HG03108 (cell line): ENCODE measurements around the gene DUS4L.
"Not testable (repeated sequence)": the region's sequence is repeated elsewhere in the genome, so short reads cannot be mapped to it uniquely, and the experiment has no call there.

ENCODE experiments used
- ATAC-seq: cut with Tn5 transposase; IDR thresholded peaks from one replicate; pipeline ENCODE4 v1.9.1; 2021; ENCODE audit warnings: moderate library complexity; ENCODE audit not compliant: unreplicated experiment

DUS4L gene, protein sequence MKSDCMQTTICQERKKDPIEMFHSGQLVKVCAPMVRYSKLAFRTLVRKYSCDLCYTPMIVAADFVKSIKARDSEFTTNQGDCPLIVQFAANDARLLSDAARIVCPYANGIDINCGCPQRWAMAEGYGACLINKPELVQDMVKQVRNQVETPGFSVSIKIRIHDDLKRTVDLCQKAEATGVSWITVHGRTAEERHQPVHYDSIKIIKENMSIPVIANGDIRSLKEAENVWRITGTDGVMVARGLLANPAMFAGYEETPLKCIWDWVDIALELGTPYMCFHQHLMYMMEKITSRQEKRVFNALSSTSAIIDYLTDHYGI

GRCh38 chr7:107563775-107564552, at the start of gene DUS4L, which contains the start of gene COG5:
Gene DUS4L, plus strand, starts transcription at chr7:107563971. Its CDS starts 3,100 bp downstream, at chr7:107567071.
Gene COG5, minus strand, starts transcription at chr7:107563920. Its CDS starts 24 bp downstream, at chr7:107563896.
- peak; percentile 94 for ATAC-seq

GRCh38 chr7:107526672-107527071, 37.1 kb upstream of the DUS4L start:
- no peak for ATAC-seq

GRCh38 chr7:107527196-107527595, 36.6 kb upstream of the DUS4L start:
- no peak for ATAC-seq

DNA sequence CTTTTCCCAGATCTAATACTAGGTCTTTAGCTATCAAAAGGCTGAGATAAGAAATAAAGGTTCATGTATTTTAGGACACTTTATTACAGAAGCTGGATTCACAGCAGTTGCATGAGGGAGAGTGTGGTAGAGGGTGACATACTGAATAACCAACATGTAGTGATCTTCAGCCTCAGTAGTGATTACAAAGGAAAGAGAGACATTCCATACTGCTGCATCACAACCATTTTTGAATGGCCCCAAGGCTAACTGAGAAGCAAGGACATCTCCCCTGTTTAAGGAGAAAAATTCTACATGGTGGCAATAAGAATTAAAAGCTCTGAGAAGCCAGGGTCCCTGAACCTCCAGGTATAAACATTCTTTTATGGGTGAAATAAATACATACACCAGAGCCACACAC, 35.3 kb upstream of the DUS4L start:
- no peak for ATAC-seq

DNA sequence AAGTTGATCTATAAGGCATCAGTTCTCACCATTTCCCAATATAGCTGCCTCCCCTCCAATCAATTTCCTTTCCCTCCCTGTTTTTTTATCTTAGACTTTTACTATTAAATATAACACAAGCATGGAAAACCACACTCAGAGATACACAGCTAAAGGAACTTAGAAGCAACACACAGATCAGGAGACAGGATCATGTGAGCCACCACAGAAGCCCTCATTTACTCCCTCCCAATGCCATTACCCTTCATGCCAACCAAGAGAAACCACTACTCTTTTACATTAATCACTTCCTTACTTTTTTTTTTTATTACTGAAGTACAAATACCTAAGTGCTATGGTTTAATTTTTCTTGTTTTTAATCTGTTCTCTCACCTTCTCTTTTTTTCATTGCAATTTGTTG, 33.0 kb upstream of the DUS4L start:
- ATAC-seq, result no peak

- ATAC-seq, result no peak
Measured at GRCh38 chr7:107534139-107534538, 29.6 kb upstream of the DUS4L start.

DNA sequence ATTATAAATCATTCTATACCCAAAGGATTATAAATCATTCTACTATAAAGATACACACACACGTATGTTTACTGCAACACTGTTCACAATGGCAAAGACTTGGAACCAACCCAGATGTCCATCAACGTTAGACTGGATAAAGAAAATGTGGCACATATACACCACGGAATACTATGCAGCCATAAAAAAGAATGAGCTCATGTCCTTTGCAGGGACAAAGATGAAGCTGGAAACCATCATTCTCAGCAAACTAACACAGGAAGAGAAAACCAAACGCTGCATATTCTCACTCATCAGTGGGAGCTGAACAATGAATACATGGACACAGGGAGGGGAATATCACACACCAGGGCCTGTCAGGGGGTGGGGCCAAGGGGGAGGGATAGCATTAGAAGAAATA, 26.5 kb upstream of the DUS4L start:
- ATAC-seq, result not testable (repeated sequence)

DNA sequence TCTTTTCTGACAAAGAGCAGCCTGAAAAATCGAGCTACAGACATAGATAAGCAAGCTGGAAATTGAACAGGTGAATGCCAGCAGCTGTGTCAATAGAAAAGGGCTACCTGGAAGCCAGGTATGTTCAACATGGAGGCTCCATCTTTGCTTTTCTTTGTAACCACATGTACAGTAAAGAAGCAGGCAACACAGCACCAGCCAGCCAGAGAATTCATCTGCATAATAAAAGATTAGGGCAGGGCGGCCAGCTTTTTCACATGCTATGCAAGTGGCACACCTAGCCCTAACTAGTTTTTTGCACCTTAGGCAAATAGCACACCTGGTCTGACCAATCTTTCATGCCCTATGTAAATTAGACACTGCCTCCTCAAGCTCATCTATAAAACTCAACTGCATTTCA, 25.8 kb upstream of the DUS4L start:
- ATAC-seq, result no peak

- ATAC-seq, result no peak
Measured at GRCh38 chr7:107543338-107543993, 20.3 kb upstream of the DUS4L start.

DNA sequence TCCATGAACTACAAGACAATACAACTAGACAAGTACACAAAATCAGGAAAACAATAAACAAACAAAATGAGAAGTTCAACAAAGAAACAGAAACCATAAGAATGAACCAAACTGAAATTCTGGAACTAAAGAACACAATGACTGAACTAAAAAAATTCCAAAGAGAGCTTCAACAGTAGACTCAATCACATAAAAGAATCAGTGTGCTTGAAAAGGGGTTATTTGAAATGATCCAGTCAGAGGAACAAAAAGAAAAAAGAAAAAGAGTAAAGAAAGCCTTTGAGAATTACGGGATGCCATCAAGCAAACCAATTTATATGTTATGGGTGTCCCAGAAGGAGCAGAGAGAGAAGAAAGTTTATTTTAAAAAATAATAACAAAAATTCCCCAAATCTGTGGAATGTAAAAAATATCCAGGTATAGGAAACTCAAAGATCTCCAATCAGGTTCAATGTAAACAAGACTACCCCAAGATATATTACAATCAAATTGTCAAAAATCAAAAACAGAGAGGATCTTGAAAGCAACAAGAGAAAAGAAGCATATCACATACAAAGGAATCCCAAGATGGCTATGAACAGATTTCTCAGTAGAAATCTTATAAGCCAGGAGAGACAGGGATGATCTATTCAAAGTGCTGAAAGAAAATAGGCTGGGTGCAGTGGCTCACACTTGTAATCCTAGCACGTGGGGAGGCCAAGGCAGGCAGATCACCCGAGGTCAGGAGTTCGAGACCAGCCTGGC, 18.8 kb upstream of the DUS4L start:
- ATAC-seq, result no peak

GRCh38 chr7:107551936-107552335, 11.8 kb upstream of the DUS4L start:
- ATAC-seq, result no peak

DNA sequence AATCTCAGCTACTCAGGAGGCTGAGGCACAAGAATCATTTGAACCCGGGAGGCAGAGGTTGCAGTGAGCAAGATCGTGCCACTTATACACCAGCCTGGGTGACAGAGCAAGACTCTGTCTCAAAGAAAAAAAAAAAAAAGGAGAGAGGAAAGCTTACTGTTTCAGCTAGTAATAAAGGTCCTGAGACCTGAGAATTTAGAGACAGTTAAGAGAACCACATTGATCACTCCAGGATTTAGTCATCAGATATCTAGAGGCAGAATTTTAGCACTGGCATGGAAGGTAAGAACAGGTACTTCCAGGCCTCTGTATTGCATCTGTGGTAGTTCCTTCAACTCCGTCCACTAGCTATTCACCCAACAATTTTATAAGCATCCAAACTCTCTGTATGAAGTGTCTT, 7.9 kb upstream of the DUS4L start:
- no peak for ATAC-seq

GRCh38 chr7:107559864-107560263, 3.9 kb upstream of the DUS4L start:
- no peak for ATAC-seq

DNA sequence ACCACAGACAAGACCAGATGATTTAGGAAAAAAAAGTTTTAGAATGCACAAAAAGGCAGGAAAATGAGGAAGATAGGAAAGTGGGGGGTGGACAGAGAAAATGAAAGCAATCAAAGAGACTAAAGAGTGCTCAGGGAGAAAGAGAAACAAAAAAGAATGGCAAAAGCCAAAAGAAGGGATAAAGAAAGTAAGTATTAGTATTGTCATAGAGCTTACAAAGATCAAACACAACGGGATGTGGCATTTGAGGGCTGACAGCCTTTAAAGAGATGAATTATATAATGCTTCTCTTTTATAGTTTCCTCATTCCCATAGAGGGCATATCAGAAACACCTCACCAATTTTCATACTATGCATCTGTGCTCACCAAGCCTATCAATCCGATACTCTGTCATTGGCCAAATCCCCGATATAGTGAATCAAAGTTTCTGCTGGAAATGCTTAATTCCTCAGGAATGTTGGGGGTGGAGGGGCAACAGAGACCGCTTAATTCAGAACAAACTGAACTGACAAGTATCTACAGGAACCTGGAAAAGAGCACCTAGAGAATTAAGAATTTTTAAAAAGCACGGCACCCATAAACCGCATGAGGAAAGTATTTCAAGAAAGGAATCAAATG, 2.8 kb upstream of the DUS4L start:
- no peak for ATAC-seq

GRCh38 chr7:107563081-107563774, 543 bp upstream of the DUS4L start:
- peak; percentile 38 for ATAC-seq

DNA sequence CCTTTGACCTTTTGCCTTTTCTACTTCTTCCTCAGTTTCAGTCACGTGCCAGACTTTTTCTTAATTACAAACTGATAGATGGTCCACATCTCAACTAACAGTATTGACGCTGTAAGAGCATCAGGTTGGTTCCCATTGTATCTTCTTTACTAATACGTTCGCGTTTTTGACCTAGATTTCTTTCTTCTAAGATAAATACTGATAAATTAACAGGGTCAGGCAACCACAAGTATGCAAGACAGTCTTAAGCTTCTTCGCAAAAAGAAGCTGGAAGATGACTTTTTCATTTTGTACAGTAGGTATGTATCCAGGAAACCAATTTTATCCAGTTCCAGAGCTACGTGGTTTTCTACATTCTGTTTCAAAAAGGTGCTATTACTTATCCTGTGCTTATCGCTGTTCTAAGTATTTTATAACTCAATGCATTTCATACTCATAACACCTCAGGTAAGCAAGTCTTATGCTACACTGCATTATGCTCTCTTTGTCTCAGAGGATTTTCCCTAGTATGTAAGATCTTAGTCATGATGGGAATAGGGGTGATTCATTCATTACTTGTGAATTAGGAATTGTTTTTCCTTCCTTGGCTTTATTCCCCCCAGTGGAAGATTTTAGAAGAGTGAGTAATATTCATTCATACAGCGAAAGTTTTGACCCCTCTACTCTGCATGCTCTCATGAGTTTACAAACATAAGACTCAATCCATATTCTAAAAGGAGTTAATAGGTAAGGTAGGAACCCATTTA, 955 bp downstream of the DUS4L start:
- ATAC-seq, result no peak

DNA sequence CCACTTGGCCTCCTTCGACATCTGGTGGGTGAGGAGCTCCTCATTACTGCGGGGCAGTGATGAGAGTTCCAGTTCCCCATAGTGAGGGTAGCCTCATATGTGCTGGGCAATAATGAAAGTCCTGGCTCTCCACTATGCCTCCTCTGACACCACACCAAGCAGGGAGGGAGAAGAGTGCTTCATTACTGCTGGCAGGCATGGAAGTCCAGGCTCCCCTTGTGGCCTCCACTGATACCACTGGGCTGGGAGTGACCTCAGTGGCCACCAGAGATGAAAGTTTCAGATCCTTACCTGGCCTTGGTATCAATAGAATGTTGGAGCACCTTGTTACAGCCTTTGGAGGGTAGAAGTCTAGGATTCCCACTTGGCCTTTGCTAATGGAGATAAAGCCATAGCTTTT, 6.5 kb downstream of the DUS4L start:
- no peak for ATAC-seq

GRCh38 chr7:107573537-107573936, 9.8 kb downstream of the DUS4L start:
- no peak for ATAC-seq

- ATAC-seq, result no peak
Measured at GRCh38 chr7:107579554-107579884, 15.7 kb downstream of the DUS4L start.
